Stimulated activated CD8-positive, alpha-beta memory T cell treated with anti-CD3 and anti-CD28 coated beads, Interleukin-15, amount 100 ng/mL, for 4 hours (primary cell): ENCODE data around the gene ELF4.
"Not testable (repeated sequence)": the region's sequence is repeated elsewhere in the genome, so short reads cannot be mapped to it uniquely, and the experiment has no call there.

ENCODE experiments used
- DNase-seq, 2 donors: peaks; one replicate each; pipeline ENCODE4 v3.0.0-alpha.2; 2020; ENCODE audit warnings: low read depth in 2 of 2

ELF4 gene

DNA sequence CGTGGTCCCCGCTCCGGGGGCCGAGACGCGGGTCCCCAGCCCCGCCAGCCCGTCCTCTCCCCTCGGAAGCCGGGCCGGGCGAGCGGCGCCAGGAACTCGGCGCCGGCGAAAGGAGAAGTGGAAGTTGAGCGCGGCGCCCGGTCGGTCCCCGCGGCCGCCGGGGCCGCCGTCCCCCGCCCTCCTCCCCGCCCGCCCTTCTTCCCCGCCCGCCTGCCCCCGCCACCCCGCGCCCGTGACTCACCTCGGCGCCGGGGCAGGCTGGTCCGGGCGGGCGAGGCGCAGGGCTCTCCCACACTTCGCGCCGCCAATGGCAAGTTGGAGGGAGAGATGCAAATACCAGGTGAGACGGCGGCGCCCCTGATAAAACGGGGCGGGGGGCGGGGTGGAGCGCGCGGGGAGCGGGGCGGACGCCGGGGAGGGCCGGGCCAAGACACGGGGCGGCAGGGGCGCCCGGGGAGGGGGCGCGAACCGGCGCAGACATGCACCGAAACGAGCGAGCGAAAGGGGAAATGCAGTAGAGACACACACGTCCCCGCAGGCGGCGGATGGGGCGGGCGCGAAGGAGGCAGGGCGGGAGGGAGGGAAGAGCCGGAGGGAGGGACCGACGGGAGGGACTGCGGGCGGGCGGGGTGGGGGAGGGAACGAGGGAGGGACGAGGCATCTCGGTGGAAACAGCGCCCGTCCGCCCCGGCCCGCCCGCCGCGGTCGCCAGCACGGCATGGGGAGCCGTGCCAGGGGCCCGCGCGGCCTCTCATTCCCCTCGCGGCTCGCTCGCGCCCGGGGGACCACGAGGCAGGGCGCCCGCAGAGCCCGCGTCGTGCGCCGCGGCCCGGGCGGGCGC is at the start of gene ELF4:
ELF4 (minus strand) TSS at position 119 of the 841 bp plus-strand sequence. CDS start 29,167 bp downstream, outside the sequence.
- DNase-seq = peak in 1 of 2 donors; percentile 50

DNA sequence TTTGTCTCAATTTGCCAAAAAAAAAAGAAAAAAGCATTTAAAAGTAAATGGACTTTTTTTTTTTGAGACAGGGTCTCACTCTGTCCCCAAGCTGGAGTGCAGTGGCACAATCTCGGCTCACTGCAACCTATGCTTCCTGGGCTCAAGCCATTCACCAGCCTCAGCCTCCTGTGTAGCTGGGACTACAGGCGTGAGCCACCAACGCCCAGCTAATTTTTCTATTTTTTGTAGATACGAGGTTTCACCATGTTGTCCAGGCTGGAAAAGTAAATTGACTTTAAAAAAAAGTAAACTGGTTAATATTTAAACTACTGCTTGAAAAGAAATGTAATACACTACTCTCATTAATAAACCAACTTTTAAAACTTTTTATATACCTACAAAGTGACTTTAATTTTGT is 49.5 kb upstream of the ELF4 start:
- no peak for DNase-seq

DNA sequence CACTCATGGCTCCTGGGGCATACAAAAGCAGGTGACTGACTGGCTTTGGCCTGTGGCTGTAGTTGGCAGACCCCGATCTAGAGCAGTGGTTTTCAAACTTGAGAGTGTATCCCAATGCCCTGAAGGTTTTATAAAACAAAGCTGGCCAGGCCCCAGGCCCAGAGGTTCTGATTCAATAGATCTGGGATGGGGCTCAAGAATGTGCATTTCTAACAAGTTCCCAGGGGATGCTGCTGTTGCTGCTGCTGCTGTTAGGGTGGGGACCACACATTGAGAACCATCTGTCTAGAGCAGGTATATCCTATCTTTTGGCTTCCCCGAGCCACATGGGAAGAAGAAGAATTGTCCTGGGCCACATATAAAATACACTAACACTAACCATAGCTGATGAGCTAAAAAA is 48.0 kb upstream of the ELF4 start:
- no peak for DNase-seq

DNA sequence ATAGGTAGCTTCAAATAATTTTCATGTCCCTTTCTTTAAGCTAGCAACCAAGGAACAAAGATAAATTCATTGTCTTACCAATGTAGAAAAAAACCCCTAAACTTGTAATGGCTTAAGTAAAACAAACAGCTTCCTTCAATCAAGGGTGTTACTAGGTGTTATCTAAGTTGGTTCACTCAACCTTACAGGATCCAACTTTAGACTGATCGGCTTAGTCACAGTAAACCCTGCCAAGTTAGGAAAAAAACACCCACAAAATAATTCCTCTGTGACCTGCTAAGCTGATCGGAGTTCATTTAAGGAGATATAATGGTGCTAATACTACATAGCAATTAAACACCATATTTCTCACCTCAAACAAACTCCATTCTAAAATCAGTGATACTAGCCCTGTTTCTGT is 45.3 kb upstream of the ELF4 start:
- DNase-seq = no peak

DNA sequence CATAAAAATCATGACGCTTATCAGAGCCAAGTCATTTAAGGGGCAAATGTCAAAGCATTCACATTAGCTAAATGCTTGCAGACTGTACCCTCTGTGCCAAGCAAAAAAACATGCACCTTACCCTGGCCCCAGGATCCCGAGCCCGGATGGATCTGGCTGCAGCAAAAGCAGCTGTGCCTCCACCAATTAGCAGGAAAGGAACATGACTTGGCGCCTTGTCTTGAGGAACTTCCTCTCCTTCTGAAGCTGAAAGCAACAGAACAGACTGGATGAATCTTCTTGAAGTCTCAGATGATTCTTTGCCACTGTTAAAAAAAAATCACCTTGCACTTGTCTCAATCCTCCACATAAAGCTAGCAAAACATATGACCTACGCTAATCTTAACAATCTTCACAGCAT is 37.3 kb upstream of the ELF4 start:
- no peak for DNase-seq

DNA sequence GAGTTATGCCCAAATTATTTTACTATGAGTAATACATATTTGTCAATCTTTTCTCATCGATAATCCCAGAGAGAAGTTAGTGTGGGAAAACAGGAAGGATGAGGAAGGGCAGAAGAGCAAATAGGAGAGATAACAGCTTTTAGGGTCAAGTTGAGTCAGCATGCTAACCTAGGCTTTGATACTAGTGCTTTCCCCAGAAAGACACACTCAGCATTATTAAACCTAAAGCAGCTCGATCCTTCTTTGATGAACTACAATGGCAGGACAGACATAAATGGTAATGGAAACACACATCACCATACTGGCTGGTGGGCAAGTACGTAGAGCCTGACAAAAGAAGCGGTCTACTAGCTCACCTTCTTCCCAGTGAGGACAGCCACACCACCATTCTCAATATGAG is 34.8 kb upstream of the ELF4 start:
- no peak for DNase-seq

DNA sequence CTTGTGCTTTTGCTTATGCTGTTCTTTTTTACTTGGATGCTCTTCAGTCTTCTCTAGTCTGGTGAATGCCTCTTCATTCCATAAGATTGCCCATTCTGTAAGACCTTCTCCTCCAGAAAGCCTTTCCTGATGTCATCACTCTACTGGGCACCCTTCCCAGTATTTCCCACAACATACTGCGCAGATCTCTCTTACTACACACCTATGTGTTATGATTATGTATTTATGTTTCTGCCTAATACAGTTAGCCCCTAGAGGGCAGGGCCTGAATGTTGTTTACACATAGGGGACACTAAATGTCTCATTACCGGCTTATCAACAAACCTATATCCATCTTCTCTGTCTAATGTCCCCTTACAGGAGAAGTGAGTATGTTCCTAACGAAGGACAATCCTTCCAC is 34.2 kb upstream of the ELF4 start:
- no peak for DNase-seq

DNA sequence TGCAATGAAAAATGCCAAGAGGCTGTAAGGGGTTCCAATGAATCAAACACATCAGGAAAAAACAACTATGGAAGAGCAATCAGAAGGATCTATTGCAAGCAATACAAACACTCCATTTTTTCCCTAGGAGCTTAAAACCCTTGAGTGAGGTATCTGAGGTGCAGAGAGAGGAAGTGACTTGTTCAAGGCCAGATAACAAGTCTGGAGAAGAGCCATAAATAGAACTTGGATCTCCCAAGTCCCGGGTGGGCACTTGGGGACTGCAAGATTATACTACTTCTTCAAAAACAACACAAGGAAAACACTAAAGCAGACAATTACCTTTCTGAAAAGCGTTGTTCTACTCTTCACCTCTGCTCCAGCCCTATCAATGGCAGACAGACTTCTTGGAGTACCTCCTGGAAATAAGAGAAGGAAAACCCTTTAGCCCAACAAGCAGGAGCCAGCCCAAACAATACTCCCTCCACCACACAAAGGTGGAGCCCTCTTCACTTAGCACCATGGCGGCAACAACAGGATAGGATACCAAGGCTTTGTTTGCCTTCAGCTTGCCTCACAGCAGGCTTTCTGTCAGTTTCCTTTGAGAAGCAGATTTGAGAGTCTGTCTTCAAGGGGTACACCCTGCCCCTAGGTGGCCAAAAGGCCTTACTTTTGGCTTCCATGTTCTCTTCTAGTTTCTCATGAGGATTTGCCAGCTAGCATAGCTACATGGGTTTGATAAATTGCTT is 29.3 kb upstream of the ELF4 start:
- DNase-seq = no peak

DNA sequence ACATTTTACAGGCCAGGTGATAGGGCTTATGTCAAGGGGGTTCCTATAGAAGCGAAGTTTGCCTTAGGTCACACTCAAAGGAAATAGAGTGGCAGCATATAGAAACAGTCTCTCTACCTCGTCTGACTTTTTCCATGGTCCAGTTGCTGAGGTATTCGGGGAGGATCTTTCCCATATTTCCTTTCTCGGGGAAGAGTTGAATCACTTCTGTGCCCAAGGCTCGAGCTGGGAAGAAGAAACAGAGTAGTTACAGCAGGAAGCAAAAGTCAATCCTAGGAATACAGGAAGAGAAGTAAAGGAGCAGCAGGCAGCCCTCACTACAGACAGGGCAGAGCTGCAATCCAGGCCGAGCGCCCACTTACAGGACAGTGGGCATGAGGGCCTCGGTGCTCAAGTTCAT is 26.7 kb upstream of the ELF4 start:
- DNase-seq = no peak

DNA sequence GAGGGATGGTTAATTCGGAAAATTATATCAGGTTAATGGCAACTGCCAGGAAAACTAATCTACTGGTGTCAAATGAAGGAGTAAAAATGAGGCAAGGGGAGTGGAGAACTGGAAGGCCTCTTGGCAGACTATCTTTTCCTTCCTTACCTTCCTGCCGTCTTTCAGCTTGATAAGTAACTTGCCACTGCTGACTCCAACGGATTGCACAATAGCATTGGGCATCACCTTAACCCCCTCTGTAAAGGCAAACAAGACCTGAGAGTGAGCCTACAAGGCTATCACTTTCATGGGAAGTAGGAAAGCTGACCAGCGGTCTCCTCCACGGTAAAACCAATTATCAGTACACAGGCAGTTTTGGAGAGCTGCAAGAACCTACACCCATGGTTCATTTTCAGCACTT is 26.2 kb upstream of the ELF4 start:
- no peak for DNase-seq

DNA sequence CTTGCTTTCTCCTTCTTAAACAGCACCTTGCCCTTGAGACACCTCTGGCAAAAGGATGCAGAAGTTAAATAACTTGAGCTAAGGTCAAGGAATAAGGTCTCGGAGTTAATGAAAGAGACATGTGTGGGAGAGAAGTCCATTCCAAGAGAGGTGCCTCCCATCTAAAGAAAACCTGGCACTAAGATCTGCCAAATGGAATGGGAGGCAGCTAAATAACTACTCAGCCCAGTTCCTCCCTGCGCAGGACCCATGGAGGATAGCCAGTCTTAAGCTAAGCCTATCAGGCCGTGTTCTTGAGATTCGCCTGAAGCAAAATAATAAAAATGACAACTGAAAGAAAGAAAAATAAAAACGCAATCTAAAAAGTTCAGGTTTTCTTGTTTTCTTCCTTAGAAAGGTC is 20.7 kb upstream of the ELF4 start:
- DNase-seq = no peak

DNA sequence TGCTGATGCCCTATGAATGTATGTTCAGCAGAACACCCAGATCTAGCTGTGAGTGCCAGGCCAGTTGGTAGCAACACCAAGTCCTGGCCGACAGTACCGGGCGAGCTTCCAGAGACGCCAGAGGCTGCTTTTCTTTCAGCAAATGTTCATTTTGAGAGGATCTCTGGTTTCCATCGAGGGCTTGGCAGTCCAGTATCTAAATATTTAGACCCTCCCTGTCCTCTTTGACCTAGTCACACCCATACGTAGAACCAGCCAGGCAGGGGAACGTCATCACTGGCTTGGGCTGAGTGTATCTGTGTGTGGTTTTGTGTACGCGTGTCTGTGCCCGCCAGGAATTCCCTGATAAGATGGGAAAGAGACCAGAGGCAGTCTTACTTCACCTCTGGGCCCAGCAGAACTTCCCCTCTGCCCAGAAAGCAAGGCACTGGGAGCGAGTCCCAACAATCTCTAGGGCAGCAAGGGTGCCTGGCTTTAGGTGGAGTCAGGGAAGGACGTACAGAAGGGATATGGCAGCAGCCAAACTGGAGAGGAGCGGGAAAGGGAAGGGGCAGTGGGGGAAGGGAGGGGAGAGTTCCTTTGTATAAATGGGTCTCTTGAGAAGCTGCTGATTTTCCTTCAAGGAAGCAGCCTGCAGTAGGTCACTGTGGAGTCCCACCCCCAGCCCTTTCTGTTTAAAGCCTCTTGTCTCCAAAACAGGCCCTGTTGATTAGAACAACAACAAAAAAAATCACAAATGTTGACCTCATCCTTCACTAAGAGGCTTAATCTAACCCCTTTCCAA is 15.0 kb upstream of the ELF4 start:
- DNase-seq = no peak

DNA sequence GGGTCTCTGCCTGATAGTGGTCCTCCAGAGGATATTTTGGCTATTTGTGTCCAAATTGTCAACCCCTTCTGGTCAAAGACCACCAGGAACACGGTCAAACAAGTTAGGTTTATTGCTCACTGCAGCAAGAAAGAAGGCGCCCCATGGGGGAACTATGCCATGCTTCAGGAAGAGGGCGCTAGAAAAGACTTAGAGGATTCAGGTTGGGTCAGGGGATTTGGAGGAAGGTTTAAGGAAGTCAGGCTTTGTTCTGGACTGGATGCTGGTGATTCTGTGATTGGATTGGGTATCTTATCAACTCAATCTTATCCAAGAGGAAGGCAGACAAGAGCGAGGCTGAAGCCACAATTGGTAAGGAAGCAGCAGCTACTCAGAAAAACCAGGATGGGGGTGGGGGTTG is 14.3 kb upstream of the ELF4 start:
- no peak for DNase-seq

DNA sequence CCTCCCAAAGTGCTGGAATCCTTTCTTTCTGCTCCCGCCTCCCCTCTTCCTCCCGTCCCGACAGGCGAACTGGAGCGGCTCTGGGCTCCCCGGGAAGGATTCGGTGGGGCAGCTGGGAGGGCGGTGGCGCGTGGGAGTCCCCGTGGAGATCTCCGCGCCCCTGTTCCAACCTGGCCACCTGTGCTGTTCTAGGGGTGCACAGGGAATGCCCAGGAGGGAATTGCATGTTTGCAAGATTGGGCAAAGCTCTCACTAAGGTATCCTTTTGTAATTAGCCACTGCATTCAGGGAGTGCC is 11.2 kb upstream of the ELF4 start:
- no peak for DNase-seq

DNA sequence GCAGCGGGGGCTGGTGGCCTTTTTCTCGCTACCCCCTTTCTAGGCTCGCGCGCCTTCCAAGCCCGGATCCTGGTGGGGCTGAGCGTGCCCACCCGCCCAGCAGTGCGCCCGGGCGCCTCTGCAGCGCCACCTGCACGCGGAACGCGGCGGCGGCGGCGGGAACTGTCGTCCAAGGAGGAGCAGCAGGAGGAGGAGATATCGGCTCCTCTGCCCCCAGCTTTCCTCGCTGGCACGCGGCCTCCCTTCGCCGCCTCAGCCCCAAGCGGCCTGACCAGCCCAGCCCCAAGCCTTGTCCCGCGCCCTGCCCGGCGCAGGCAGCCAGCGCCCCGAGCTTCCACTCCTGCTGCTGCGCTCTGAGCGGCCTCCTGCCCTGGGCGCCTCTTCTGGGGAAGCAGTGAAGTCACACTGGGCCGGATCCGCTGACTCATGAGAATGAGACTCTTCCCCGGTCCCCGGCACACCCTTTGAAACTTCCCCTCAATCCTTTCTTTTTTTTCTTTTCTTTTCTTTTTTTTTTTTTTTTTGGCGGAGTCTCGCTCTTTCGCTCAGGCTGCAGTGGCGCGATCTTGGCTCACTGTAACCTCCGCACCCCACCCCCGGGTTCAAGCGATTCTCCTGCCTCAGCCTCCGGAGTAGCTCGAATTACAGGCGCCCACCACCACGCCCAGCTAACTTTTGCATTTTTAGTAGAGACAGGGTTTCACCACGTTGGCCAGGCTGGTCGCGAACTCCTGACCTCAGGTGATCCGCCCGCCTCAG is 10.6 kb upstream of the ELF4 start:
- peak in 1 of 2 donors; percentile 33 for DNase-seq

DNA sequence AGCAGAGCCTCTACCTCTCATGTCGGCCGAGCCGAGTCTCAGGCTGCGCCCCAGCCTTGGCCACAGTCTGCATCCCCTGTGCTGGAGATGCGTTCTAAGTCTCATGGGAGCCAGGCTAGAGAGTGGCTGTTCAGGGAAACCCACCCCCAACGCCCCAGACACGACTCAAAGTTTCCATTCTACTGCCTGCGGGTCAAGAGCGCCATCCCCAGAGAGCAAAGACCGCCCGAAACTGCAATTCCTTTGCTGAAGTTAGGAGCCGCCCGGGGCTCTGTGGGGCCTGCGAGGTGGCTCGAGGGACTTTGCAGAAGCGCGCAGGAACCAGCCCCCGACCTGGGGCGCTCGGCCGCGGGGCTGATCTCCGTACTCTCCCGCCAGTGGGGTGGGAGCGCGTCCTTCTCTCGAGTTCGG is 10.0 kb upstream of the ELF4 start:
- DNase-seq = no peak

DNA sequence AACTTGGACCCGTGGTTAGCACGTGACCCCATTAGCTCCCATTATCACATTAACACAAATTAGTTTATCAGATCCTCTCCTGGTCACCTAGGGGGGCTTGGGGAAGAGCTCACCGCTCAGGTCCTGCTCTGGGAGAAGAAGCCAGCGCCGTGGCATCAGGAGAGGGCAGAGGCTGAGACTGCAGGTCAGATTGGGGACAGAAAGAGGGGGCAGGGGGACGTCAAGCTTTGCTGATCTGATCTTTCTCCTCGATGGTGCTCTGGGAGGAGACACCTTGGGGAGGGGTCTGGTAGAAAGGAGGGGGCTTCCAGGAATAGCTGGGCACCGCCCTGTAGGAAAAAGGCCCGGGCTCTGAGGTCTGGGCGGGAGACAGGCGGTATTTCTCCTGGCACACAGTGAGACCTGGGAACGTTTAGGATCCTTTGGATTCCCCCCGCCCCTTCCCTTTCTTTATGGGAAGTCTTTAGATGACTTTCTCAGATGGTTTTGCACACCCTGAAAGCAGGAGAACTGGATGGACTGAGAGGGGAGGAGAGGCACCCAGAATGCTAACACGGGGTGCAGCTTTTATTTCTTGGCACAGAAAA is 9.1 kb upstream of the ELF4 start:
- DNase-seq = no peak

DNA sequence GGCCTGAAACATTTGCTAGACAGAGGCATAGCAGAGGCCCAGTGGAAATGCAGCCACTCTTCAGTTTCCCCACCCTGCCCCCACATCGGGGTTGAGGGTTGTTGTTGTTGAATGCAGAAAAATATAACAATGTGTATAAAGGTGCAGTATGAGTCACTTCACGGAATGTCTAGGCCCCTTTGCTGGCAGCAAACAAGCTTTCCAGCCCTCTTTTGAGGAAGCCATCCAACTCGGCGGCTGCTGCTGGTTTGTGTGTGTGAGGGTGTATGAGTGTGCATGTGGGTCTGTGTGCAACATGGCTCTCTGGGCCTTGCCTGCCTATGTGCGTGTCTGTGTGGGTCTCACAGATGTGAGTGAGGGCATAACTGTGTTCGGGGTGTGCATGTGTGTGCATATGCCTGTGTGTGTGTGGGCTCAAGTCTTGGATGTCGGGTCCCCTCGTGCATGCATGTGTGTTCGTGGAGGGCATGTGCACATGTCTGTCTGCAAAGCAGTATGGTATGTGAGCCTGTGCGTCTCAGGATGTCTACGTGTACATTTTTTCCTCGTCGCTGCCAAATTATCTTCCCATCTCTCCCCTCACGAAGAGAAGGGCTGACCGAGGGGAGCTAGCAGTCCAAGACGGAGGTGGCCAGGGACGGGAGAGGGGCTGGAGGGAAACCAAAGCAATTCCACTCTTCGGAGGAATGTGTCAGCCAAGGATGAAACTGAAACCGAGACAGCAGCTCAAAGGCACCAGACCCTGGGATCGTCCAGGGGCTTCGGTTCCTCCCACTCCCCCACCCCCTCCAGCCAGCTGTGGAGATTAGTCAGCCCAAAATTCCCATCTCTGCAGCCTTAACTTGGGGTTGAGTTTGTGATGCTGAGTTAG is 8.4 kb upstream of the ELF4 start:
- DNase-seq = no peak

DNA sequence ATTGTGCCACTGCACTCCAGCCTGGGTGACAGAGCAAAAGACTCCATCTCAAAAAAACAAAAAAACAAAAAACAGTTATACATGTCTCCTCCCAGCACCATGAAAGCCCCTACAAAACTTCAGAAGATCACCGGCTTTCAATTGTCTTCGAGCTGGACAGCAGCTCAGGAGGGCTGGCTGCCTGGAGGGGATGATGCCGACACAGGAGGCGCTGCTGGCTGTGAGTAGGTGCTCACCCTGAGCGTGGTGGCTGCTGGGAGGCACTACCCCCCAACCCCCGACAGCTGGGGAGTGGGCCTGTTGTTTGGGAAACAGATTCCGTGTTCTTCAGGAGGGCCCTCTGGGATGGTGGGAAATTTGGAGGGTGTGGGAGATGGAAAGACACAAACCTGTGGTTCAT is 6.9 kb upstream of the ELF4 start:
- DNase-seq = no peak

DNA sequence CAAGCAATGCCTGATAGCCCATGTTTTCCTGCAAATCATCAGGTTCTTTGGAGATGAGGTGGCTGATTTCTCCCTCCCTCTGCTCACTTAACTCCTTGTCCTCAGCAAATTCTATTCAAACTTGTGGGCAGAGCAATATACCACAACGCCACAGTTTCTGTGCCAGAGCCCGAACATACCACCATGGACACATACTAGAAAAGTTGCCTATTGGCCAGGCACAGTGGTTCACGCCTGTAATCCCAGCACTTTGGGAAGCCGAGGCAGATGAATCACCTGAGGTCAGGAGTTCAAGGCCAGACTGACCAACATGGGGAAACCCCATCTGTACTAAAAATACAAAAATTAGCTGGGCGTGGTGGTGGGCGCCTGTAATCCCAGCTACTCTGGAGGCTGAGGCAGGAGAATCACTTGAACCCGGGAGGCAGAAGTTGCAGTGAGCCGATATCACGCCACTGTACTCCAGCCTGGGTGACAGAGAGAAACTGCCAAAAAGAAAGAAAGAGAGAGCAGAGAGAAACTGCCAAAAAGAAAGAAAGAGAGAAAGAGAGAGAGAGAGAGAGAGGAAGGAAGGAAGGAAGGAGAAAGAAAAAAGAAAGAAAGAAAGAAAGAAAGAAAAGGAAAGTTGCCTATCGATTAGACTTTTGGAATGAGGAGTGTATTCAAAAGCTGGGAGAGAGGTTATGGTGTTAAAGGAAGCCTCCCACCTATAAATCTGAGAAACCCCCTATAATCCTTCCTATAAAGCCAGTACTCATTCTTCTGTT is 5.0 kb upstream of the ELF4 start:
- DNase-seq = not testable (repeated sequence)
